Progenitor cell of endocrine pancreas (in vitro differentiated cells): Measurements from ENCODE around the gene TRPM8. TPM values are rescaled to one million over a fixed set of nuclear protein-coding genes. Genes with fewer than 3 reads are reported as not detected.
"Not testable (repeated sequence)": the region's sequence is repeated elsewhere in the genome, so short reads cannot be mapped to it uniquely, and the experiment has no call there.

Source experiments
- DNase-seq: peaks from one replicate; pipeline ENCODE4 v3.0.0; 2021; ENCODE audit warnings: low spot score; ENCODE audit not compliant: unreplicated experiment
- H3K27ac Mint-ChIP-seq: 2 replicates; pipeline ENCODE4 v1.8.0; 2021; ENCODE audit warnings: mild to moderate bottlenecking, moderate library complexity, mixed read lengths
- H3K27me3 Mint-ChIP-seq: 2 replicates; pipeline ENCODE4 v1.8.0; 2021; ENCODE audit warnings: mixed read lengths
- H3K36me3 Mint-ChIP-seq: 2 replicates; pipeline ENCODE4 v1.8.0; 2022; ENCODE audit warnings: mixed read lengths; ENCODE audit not compliant: insufficient read depth
- H3K4me1 Mint-ChIP-seq: 2 replicates; pipeline ENCODE4 v1.8.0; 2021; ENCODE audit warnings: low read depth, mixed read lengths
- H3K4me3 Mint-ChIP-seq: 2 replicates; pipeline ENCODE4 v1.8.0; 2021; ENCODE audit warnings: low read depth, mild to moderate bottlenecking, moderate library complexity, mixed read lengths
- H3K9me3 Mint-ChIP-seq: 2 replicates; pipeline ENCODE4 v1.8.0; 2021; ENCODE audit warnings: low read depth, mixed read lengths
- CTCF ChIP-seq: fragments of 200-600 bp; sonication (generic); IDR thresholded peaks from one replicate; pipeline ENCODE4 v1.5.0; 2021; ENCODE audit warnings: antibody characterized with exemption, mild to moderate bottlenecking; ENCODE audit not compliant: unreplicated experiment
- total RNA-seq: library from RNA; stranded (reverse); gene quantifications from 2 replicates; pipeline ENCODE4 v1.2.1, GENCODE V29; 2021

Gene TRPM8
- total RNA-seq, 1 donor from 2014 or later = not detected

- Mint-ChIP-seq H3K4me1 (no peaks in the 10 kb centered on the region), H3K36me3 (no peaks in the 10 kb centered on the region), H3K27ac (no peak overlapping the region), H3K4me3 (no peak overlapping the region), H3K27me3 (peaks cover 48% of the 10 kb centered on the region), H3K9me3 (no peaks in the 10 kb centered on the region)
- no peak for DNase-seq
- no peak for TF ChIP-seq CTCF
Observed at GRCh38 chr2:233953087-233953801, 36.1 kb downstream of the TRPM8 start.

- Mint-ChIP-seq H3K27ac (no peak overlapping the region), H3K4me3 (no peak overlapping the region), H3K27me3 (peaks cover 9% of the 10 kb centered on the region), H3K36me3 (no peaks in the 10 kb centered on the region), H3K9me3 (no peaks in the 10 kb centered on the region), H3K4me1 (no peaks in the 10 kb centered on the region)
- no peak for DNase-seq
- TF ChIP-seq CTCF = no peak
Observed at GRCh38 chr2:233960203-233960602, 43.0 kb downstream of the TRPM8 start.

- Mint-ChIP-seq H3K4me3 (no peak overlapping the region), H3K9me3 (no peaks in the 10 kb centered on the region), H3K4me1 (peaks cover 1% of the 10 kb centered on the region)
Observed at GRCh38 chr2:233961905-233962304, 44.7 kb downstream of the TRPM8 start.

GRCh38 chr2:233964581-233964980 lies 47.4 kb downstream of the TRPM8 start:
- H3K4me1 Mint-ChIP-seq = peaks cover 1% of the 10 kb centered on the region
- peaks cover 4% of the 10 kb centered on the region for H3K27me3 Mint-ChIP-seq
- no peaks in the 10 kb centered on the region for H3K36me3 Mint-ChIP-seq
- no peak overlapping the region for H3K27ac Mint-ChIP-seq
- no peaks in the 10 kb centered on the region for H3K9me3 Mint-ChIP-seq
- TF ChIP-seq CTCF = no peak
- H3K4me3 Mint-ChIP-seq = no peak overlapping the region
- DNase-seq = no peak

More at GRCh38 chr2:233961905-233962304, 44.7 kb downstream of the TRPM8 start:
- Mint-ChIP-seq H3K36me3 (no peaks in the 10 kb centered on the region), H3K27ac (no peak overlapping the region), H3K27me3 (peaks cover 4% of the 10 kb centered on the region)
- no peak for DNase-seq
- TF ChIP-seq CTCF = no peak

GRCh38 chr2:233965032-233965603 lies 47.9 kb downstream of the TRPM8 start:
- Mint-ChIP-seq H3K27me3 (peaks cover 4% of the 10 kb centered on the region), H3K9me3 (no peaks in the 10 kb centered on the region), H3K36me3 (no peaks in the 10 kb centered on the region), H3K27ac (peak overlapping the region; percentile 64), H3K4me3 (no peak overlapping the region), H3K4me1 (peaks cover 1% of the 10 kb centered on the region)
- no peak for DNase-seq
- TF ChIP-seq CTCF = no peak

- not testable (repeated sequence) for H3K27ac Mint-ChIP-seq, DNase-seq, H3K36me3 Mint-ChIP-seq, H3K9me3 Mint-ChIP-seq, H3K27me3 Mint-ChIP-seq, H3K4me3 Mint-ChIP-seq, H3K4me1 Mint-ChIP-seq
Observed at GRCh38 chr2:233965646-233966045, 48.5 kb downstream of the TRPM8 start.
